HFFc6 (cell line): ENCODE results near the gene SCAPER. TPM values are rescaled to one million over a fixed set of nuclear protein-coding genes. Genes with fewer than 3 reads are reported as not detected.
"Not testable (repeated sequence)": the region's sequence is repeated elsewhere in the genome, so short reads cannot be mapped to it uniquely, and the experiment has no call there.

Experiments
- DNase-seq: peaks from one replicate; pipeline ENCODE4 v3.0.0-alpha.2; 2018
- H3K27ac Mint-ChIP-seq: 2 replicates; pipeline ENCODE4 v1.8.0; 2020; ENCODE audit warnings: mild to moderate bottlenecking, mixed read lengths
- H3K27me3 Mint-ChIP-seq: 2 replicates; pipeline ENCODE4 v1.8.0; 2021; ENCODE audit warnings: mild to moderate bottlenecking, moderate library complexity, mixed read lengths; ENCODE audit not compliant: insufficient read depth
- H3K36me3 Mint-ChIP-seq: 2 replicates; pipeline ENCODE4 v1.8.0; 2021; ENCODE audit warnings: low read depth, mixed read lengths
- H3K4me1 Mint-ChIP-seq: 2 replicates; pipeline ENCODE4 v1.8.0; 2020; ENCODE audit warnings: low read depth, mixed read lengths
- H3K4me3 Mint-ChIP-seq: 2 replicates; pipeline ENCODE4 v1.8.0; 2020; ENCODE audit warnings: mild to moderate bottlenecking, moderate library complexity, mixed read lengths
- H3K9me3 Mint-ChIP-seq: 2 replicates; pipeline ENCODE4 v1.8.0; 2020; ENCODE audit warnings: mild to moderate bottlenecking, mixed read lengths
- total RNA-seq, 6 experiments: library from RNA; stranded (reverse); fragmentation: NEBNext Ultra II Directional; extraction: Animal tissue kit (Norgen Biotek cat#: 25700); gene quantifications; 2 replicates in 1 of 6; 3 replicates in 5 of 6; pipeline ENCODE4 v1.2.3, GENCODE V29; 2021
- TF ChIP-seq, protein P1 (sequence below): fragments of 200-600 bp; sonication (generic); IDR thresholded peaks from 2 replicates; pipeline ENCODE4 v1.5.0; 2021; ENCODE audit warnings: antibody characterized with exemption, mild to moderate bottlenecking

SCAPER gene
- total RNA-seq, 6 experiments from 2014 or later: 6.9 to 10.1 (median 8.1) TPM

DNA sequence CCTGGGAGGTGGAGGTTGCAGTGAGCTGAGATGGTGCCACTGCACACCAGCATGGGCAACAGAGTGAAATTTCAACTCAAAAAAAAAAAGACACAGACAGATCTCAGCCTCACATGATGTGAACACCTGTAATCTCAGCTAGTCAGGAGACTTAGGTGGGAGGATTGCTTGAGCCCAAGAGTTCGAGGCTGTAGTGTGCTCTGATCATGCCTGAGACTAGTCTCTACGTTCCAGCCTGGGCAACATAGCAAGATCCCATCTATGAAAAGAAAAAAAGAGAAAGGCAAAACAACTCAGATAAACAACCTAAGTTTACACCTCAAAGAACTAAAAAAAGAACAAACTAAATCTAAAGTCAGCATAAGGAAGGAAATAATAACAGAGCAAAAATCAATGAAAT lies 11.0 kb downstream of the SCAPER start:
- no peak overlapping the region for H3K27ac Mint-ChIP-seq
- DNase-seq: no peak
- TF ChIP-seq, protein P1, sequence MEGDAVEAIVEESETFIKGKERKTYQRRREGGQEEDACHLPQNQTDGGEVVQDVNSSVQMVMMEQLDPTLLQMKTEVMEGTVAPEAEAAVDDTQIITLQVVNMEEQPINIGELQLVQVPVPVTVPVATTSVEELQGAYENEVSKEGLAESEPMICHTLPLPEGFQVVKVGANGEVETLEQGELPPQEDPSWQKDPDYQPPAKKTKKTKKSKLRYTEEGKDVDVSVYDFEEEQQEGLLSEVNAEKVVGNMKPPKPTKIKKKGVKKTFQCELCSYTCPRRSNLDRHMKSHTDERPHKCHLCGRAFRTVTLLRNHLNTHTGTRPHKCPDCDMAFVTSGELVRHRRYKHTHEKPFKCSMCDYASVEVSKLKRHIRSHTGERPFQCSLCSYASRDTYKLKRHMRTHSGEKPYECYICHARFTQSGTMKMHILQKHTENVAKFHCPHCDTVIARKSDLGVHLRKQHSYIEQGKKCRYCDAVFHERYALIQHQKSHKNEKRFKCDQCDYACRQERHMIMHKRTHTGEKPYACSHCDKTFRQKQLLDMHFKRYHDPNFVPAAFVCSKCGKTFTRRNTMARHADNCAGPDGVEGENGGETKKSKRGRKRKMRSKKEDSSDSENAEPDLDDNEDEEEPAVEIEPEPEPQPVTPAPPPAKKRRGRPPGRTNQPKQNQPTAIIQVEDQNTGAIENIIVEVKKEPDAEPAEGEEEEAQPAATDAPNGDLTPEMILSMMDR: no peak
- H3K4me3 Mint-ChIP-seq: no peak overlapping the region
- peaks cover 6% of the 10 kb centered on the region for H3K36me3 Mint-ChIP-seq
- H3K4me1 Mint-ChIP-seq: no peaks in the 10 kb centered on the region
- peaks cover 5% of the 10 kb centered on the region; the same call in 1 of the 2 replicates for H3K9me3 Mint-ChIP-seq
- H3K27me3 Mint-ChIP-seq: no peaks in the 10 kb centered on the region

DNA sequence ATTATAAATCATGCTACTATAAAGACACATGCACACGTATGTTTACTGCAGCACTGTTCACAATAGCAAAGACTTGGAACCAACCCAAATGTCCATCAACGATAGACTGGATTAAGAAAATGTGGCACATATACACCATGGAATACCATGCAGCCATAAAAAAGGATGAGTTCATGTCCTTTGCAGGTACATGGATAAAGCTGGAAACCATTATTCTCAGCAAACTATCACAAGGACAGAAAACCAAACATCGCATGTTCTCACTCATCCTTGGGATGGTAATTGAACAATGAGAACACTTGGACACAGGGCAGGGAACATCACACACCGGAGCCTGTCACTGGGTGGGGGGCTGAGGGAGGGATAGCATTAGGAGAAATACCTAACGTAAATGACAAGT lies 12.3 kb downstream of the SCAPER start:
- H3K27ac Mint-ChIP-seq, H3K9me3 Mint-ChIP-seq, H3K27me3 Mint-ChIP-seq, H3K4me3 Mint-ChIP-seq, H3K4me1 Mint-ChIP-seq, DNase-seq: not testable (repeated sequence)
- H3K36me3 Mint-ChIP-seq: peaks cover 12% of the 10 kb centered on the region

DNA sequence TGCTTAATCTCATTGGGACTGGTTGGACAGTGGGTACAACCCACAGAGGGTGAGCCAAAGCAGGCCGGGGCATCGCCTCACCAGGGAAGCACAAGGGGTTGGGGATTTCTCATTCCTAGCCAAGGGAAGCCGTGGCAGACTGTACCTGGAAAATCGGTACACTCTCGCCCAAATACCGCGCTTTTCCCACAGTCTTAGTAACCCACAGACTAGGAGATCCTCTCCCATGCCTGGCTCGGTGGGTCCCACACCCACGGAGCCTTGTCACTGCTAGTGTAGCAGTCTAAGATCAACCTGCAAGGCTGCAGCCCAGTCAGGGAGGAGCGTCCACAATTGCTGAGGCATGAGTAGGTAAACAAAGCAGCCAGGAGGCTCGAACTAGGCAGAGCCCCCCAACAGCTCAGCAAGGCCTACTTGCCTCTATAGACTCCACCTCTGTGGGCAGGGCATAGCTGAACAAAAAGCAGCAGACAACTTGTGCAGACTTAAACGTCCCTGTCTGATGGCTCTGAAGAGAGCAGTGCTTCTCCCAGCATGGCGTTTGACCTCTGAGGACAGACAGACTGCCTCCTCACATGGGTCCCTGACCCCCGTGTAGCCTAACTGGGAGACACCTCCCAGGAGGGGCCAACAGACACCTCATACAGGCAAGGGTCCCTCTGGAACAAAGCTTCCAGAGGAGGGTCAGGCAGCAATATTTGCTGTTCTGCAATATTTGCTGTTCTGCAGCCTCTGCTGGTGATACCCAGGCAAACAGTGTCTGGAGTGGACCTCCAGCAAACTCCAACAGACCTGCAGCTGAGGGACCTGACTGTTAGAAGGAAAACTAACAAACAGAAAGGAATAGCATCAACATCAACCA lies 17.6 kb downstream of the SCAPER start:
- not testable (repeated sequence) for H3K9me3 Mint-ChIP-seq, DNase-seq, H3K27ac Mint-ChIP-seq, H3K4me1 Mint-ChIP-seq, H3K27me3 Mint-ChIP-seq, H3K4me3 Mint-ChIP-seq
- peaks cover 12% of the 10 kb centered on the region for H3K36me3 Mint-ChIP-seq

DNA sequence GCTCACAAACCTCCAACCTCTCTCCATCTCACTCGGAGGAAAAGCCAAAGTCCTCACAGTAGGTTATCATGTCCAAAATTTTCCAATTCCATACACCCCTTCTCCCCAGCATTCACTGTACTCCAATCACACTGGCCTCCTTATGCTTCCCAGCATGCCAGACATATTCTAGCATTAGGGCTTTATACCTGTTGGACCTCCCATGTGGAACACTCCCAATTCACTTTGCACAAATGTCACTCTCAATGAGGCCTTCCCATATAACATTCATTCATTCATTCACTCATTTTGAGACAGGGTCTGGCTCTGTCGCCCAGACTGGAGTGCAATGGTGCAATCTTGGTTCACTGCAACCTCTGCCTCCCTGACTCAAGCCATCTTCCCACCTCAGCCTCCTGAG lies 19.9 kb downstream of the SCAPER start:
- no peak for DNase-seq
- Mint-ChIP-seq H3K9me3 (no peaks in the 10 kb centered on the region), H3K4me1 (no peaks in the 10 kb centered on the region), H3K27ac (no peak overlapping the region), H3K27me3 (no peaks in the 10 kb centered on the region), H3K36me3 (peaks cover 7% of the 10 kb centered on the region), H3K4me3 (no peak overlapping the region)
- TF ChIP-seq, protein P1: no peak

DNA sequence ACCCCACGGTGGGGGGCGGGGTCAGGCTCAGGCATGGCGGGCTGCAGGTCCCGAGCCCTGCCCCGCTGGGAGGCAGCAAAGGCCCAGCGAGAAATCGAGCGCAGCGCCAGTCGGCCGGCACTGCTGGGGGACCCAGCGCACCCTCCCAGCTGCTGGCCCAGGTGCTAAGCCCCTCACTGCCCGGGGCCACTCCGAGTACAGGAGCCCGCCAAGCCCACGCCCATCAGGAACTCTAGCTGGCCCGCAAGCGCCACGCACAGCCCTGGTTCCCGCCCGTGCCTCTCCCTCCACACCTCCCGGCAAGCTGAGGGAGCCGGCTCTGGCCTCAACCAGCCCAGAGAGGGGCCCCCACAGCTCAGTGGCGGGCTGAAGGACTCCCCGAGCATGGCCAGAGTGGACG lies 29.2 kb downstream of the SCAPER start:
- TF ChIP-seq, protein P1: no peak
- no peak for DNase-seq
- Mint-ChIP-seq H3K4me1 (no peaks in the 10 kb centered on the region), H3K36me3 (no peaks in the 10 kb centered on the region), H3K4me3 (no peak overlapping the region), H3K9me3 (no peaks in the 10 kb centered on the region), H3K27me3 (no peaks in the 10 kb centered on the region), H3K27ac (no peak overlapping the region)

DNA sequence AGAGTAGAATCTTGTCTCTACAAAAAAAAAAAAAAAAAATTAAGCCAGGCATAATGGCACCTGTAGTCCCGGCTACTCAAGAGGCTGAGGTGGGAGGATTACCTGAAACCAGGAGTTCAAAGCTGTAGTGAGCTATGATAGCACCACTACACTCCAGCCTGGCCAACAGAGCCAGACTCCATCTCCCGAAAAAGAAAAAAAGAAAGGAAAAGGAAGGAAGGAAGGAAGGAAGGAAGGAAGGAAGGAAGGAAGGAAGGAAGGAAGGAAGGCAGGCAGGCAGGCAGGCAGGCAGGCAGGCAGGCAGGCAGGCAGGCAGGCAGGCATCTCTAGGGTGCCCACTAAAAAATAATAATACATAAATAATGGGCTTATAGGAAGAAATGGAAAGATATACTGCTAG lies 32.1 kb downstream of the SCAPER start:
- H3K27ac Mint-ChIP-seq, H3K9me3 Mint-ChIP-seq, H3K4me3 Mint-ChIP-seq, H3K36me3 Mint-ChIP-seq, DNase-seq, H3K27me3 Mint-ChIP-seq, H3K4me1 Mint-ChIP-seq: not testable (repeated sequence)

DNA sequence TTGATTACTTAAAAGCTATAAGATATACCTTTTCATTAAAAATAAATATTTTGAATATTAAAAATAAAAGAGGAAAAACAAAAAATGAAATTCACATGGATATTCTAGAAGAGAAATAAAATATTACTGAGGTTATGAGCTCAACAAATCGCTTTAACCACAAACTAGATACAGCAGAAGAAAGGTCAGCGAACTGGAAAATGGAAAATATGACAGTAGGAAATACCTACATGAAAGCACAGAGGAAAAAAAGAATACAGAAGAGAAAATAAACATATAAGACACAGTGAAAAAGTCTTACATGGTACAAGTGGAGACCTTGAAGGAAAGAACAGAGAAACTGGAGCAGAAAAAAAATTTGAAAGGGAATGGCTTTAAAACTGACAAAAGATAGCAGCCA lies 33.2 kb downstream of the SCAPER start:
- no peak overlapping the region for H3K4me3 Mint-ChIP-seq
- no peak for DNase-seq
- no peaks in the 10 kb centered on the region for H3K27me3 Mint-ChIP-seq
- H3K36me3 Mint-ChIP-seq: no peaks in the 10 kb centered on the region
- H3K9me3 Mint-ChIP-seq: no peaks in the 10 kb centered on the region
- TF ChIP-seq, protein P1: no peak
- H3K27ac Mint-ChIP-seq: no peak overlapping the region
- H3K4me1 Mint-ChIP-seq: no peaks in the 10 kb centered on the region
